CMK (cell line): ENCODE measurements around the gene ANTXR2.
A peak's percentile ranks its signal among the peaks of the same experiment; 100 is the strongest.

Experiments used
- DNase-seq: peaks from one replicate; pipeline ENCODE4 v3.0.0-alpha.2; 2010; ENCODE audit warnings: low read depth

ANTXR2 gene

GRCh38 chr4:79982601-79983322 lies 90.3 kb downstream of the ANTXR2 start:
- no peak for DNase-seq

DNA sequence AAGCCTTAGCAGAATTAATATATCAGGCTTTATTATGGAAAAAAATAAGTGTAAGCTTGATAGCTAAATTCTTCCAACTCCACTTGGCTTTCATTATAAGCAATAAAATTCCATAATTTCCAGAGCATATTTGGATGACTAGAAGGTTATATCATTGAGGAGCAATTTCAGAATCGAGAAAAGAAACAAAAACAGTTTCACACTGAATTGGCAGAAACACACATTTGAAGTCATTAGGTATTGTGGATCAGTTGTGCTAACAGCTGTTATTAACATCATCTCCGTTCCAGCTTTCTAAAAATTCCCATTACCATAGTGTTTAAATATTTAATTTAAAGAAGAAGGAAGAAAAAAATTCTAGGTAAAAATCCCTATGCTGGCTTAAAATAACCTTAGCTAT lies 92.6 kb downstream of the ANTXR2 start:
- no peak for DNase-seq

- no peak for DNase-seq
These were observed 93.1 kb downstream of the ANTXR2 start for GRCh38 chr4:79979785-79980437.

DNA sequence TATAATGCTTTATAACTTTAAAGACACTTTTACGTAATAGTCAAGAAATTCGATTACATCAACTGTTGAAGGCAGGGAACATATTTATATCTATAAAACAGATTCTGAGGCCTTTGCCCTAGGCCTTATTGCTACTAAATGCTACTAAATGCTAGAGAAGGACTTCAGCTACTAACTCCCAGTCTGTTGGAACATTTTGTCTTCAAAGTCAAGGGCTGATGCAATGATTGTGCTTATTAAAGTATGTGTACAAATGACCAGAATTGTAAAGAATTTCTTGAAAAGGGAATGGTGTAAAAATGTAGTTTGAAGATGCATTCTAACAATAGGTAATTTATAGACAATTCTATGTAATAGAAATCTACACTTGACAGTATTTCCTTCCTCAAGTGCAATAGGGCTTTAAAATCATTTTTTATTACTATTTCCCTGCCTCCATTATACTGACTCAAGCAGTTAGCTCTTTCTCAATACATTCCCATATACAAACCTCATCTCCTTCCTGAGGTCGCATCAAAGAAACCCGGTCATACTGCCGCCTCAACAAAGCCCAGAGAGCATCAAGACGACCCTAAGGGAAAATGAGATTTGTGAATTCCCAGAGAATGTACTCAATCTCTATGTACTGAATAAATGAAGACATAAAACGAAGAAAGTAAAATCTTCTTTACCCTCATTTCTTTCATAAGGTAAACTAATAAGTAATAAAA lies 95.7 kb downstream of the ANTXR2 start:
- DNase-seq, result no peak

DNA sequence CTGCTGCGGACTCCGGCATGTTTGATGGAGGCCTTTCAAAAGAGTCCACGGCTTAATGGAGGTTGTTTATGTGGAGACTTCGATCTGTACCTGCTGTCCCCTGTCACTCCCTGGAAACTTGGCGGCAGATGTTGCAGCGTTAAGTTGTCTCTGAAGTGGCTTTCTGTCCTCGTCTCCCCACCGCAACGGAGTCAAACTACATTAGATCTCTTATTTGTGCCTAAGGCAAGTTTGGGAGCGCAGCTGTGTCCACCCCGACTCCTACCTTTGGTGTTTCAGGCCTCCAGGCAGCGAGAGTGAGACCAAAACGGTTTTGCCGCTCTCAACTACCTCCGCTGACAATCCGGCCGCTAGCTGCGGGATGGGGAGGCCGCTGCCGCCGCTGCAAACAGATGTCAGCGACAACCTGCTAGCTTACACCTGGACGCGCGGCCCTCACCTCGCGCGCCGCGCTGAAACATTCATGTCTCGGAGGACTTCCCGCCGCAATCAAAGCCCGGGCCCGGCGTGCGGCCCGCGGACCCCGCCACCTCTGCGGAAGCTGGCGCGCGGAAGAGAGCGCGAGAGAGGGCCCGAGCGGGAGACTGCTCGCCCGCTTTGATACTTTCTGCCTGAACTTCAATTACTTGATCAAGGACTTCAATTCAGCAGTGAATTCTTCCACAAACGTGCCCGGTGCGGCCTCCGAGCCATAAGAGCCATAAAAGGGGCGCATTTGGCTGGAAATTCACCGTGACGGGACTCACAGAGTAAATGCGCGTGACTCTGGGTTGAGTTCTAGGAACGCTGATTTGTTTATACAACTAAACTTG lies 108.4 kb downstream of the ANTXR2 start:
- DNase-seq, result no peak

DNA sequence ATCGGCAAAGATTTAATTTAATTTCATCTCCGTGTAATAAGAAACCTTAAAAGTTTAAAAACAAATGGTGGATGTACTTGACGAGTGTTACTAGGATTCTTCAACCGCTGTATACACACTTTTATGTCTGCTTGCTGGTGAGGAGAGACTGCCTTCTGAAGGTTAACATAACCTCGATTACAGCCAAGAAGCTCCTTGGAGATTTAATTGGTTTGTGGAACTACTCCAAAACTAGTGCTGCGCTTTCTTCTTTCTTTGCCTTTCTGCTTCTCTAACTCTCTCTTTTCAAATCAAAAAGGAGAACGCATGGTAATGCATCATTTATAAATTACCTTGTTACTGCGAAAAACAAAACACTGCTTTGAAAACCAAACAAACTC lies 109.0 kb downstream of the ANTXR2 start:
- no peak for DNase-seq

GRCh38 chr4:79959652-79960051 lies 113.4 kb downstream of the ANTXR2 start:
- no peak for DNase-seq

- DNase-seq, result no peak
These were observed 114.4 kb downstream of the ANTXR2 start for GRCh38 chr4:79958466-79959264.

DNA sequence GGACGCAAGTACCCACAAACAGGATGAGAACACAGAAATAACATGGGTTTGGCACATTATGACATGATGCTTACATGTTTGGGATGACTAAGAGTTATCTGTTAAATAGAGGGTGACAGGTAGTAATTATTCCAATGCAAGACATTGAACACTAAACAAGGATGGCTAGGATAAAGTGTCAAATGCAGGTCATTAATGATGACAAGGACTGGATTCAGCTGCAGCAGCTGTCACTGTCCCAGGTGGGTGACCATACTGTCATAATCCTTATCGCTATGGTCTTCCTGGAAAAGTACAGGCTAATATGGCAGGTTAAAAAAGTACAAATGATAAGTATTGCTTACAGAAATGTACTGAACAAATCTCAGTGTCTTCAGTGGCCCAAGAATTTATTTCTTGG lies 123.9 kb downstream of the ANTXR2 start:
- DNase-seq, result no peak

- DNase-seq, result no peak
These were observed 124.3 kb downstream of the ANTXR2 start for GRCh38 chr4:79948739-79949138.

- no peak for DNase-seq
These were observed 124.8 kb downstream of the ANTXR2 start for GRCh38 chr4:79948261-79948660.

- DNase-seq, result no peak
These were observed 125.6 kb downstream of the ANTXR2 start for GRCh38 chr4:79947386-79947785.

GRCh38 chr4:79935274-79935673 lies 137.8 kb downstream of the ANTXR2 start:
- DNase-seq, result no peak

- DNase-seq, result no peak
These were observed 138.4 kb downstream of the ANTXR2 start for GRCh38 chr4:79934660-79935059.

DNA sequence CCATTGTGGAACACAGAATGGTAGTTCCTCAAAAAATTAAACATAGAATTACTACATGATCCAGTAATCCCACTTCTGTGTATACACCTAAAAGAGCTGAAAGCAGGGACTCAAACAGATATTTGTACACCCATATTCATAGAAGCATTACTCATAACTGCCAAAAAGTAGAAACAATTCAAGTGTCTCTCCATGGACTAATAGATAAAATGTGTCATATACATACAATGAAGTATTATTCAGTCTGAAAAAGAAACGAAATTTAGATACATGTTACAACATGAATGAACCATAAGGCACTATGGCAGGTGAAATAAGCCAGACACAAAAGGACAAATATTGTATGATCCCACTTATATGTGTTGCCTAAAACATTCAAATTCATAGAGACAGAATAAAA lies 145.1 kb downstream of the ANTXR2 start:
- no peak for DNase-seq

- peak; percentile 20 for DNase-seq
These were observed 149.7 kb downstream of the ANTXR2 start for GRCh38 chr4:79923281-79923680.

DNA sequence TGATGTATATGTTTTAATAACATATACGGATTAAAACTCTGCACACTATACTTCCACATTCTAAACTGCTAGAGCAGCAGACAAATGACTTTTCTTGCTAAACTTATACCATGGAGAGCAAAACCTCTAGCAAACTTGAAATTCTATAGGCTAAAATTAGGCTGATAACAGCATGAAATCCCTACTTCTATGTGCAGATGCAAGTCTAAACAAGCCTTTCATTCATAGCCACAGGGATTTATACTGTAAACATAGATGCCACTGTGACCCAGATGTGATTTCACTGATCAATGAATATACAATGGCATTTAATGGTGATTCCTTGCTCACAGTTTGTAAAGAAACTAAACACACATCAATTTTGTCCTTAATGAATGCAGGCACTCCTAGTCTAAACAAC lies 151.0 kb downstream of the ANTXR2 start:
- DNase-seq, result no peak

DNA sequence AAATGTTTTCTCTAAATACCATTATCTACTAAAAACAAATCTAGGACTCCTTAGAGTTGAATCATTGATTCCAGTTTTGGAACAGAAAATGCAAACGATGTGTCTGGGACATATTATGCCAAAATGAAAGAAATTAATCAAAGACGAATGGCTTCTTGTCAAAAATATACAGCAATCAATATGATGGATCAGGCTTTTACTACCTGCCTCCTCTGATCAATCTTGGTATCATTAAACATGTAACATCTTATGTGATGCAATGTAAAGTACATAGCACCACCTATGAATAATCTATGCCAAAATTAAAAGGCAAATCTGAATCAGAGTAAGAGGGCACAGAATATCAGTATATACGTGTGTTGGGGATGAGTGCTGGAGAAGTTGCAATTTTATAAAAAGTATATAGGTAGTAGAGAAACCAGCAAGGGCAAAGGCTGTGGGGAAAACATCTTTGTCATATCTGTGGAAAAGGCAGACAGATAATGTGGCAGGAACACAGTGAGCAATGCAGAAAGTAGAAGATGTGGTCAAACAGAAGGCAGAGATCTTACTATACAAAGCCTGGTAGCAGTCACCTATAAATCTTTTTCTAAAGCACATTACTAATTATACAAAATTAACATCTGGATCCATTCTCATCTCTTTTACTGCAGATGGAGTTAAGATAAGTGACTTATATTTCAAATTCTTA lies 152.7 kb downstream of the ANTXR2 start:
- no peak for DNase-seq

DNA sequence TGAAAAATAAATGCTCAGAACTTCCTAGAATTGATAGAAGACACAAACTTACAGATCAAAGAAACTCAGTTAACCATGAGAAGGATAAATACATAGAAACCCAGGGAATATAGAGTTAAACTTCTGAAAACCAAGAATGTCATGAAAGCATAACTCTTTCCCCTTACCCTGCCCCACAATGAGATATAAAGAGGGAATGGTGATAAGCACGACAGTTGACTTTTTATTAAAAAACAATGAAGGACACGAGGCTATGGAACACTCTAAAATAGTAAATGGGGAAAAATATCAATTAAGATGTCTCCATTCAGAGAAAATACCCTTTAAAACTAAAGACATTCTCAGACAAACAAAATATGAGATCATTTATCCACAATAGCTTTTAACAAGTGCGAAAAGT lies 154.7 kb downstream of the ANTXR2 start:
- DNase-seq, result no peak

DNA sequence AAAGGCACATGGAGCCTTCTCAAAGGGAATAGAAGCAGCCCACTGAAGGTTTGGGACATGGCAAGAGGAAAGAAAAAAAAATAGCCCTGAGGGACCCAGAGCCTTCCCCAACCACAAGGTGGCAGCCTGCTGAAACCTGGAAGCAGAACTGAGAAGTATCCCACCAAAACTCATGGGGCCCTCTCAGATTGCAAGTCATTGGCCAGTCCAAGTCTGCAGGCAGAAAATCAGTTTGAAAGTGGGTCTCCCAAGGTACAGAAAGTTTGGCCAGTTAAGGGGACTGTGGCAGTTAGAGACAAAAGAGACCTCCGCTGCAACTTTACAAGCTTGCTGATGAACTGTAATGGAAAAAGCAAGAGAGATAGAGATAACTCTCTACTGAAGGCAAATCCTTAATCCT lies 155.8 kb downstream of the ANTXR2 start:
- peak; percentile 32 for DNase-seq

DNA sequence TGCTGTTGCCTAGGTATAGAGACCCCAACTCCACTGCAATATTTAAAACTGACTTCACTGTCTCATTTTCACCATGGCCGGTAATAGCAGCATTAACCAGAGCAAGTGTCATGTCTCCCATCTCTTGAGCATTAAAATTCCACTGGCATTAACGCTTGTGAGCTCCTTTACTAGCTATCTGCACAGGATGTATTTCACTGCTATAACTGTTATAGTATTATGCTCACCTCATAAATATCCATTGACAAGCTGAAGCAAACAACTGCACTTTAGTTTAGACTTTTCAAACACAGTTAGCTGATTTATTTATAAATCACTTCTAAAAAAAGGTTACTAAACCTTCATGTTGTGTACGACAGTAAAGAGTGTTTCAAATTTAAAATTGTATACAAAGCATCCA lies 157.8 kb downstream of the ANTXR2 start:
- DNase-seq, result no peak
